Liver (tissue), 3 donors: ENCODE results near the gene HEXIM2.

Experiments
- EGR1 ChIP-seq, 2 donors: IDR thresholded peaks; 2 replicates each; pipeline ENCODE4 v1.6.1; 2016 to 2018; ENCODE audit warnings: antibody characterized with exemption in 2 of 2, low read depth in 2 of 2
- FOXA1 ChIP-seq: IDR thresholded peaks from 2 replicates; pipeline ENCODE4 v1.6.1; 2016; ENCODE audit warnings: antibody characterized with exemption
- JUND ChIP-seq, 2 donors: IDR thresholded peaks; 2 replicates each; pipeline ENCODE4 v1.6.1; 2016; ENCODE audit warnings: antibody characterized with exemption in 2 of 2
- MAX ChIP-seq: IDR thresholded peaks from 2 replicates; pipeline ENCODE4 v1.6.1; 2016; ENCODE audit warnings: antibody characterized with exemption
- TAF1 ChIP-seq: conservative IDR thresholded peaks from 2 replicates; pipeline ENCODE4 v1.6.1; 2016; ENCODE audit warnings: antibody characterized with exemption, mild to moderate bottlenecking
- TF ChIP-seq, protein P1 (sequence below): fragments of 150-350 bp; IDR thresholded peaks from 2 replicates; pipeline ENCODE4 v1.5.1; 2017; ENCODE audit warnings: improper control_type of control experiment, low read depth, low read length; ENCODE audit not compliant: missing input control
- donor health status: healthy.
- donor health status: healthy.

GRCh38 chr17:45189009-45189408 lies 27.3 kb downstream of the HEXIM2 start:
- TF ChIP-seq, protein P1, sequence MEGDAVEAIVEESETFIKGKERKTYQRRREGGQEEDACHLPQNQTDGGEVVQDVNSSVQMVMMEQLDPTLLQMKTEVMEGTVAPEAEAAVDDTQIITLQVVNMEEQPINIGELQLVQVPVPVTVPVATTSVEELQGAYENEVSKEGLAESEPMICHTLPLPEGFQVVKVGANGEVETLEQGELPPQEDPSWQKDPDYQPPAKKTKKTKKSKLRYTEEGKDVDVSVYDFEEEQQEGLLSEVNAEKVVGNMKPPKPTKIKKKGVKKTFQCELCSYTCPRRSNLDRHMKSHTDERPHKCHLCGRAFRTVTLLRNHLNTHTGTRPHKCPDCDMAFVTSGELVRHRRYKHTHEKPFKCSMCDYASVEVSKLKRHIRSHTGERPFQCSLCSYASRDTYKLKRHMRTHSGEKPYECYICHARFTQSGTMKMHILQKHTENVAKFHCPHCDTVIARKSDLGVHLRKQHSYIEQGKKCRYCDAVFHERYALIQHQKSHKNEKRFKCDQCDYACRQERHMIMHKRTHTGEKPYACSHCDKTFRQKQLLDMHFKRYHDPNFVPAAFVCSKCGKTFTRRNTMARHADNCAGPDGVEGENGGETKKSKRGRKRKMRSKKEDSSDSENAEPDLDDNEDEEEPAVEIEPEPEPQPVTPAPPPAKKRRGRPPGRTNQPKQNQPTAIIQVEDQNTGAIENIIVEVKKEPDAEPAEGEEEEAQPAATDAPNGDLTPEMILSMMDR, result no peak
- TF ChIP-seq MAX (no peak), TAF1 (no peak), FOXA1 (no peak), JUND (IDR thresholded peaks at IDR 0.05) (no peak), EGR1 (IDR thresholded peaks at IDR 0.05; ENCODE audit: low read depth in 2 of 2) (no peak)
